HG03558 (cell line): ENCODE measurements around the gene TMSB4Y.

Source experiments
- ATAC-seq: cut with Tn5 transposase; IDR thresholded peaks from one replicate; pipeline ENCODE4 v1.9.1; 2021; ENCODE audit warnings: moderate number of reproducible peaks; ENCODE audit not compliant: unreplicated experiment; ENCODE audit errors: extremely low read depth

Gene TMSB4Y

GRCh38 chrY:13703568-13703968 is at the start of gene TMSB4Y:
TMSB4Y (plus strand) TSS chrY:13703899.
- ATAC-seq = no peak

- no peak for ATAC-seq
Observed at GRCh38 chrY:13664162-13664561, 39.5 kb upstream of the TMSB4Y start.

DNA sequence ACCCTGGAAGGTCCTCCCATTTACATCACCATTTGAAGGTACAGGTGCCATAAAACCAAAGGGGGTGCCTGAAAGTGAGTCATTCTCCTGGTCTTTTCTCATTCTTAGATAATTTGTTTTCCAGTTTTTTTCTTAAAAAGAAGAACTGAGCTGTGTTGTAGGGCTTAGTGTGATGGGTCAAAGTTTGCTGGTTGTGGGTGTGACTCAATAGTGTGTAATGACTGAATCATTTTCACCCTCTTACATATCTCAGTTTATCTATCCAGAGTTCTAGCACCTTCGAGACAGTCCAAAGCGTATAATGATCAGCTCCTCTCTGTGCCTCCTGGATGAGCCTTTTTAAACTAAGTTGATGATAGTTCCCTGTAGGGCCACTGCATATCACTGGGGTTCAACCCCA is 32.6 kb upstream of the TMSB4Y start:
- ATAC-seq = no peak

DNA sequence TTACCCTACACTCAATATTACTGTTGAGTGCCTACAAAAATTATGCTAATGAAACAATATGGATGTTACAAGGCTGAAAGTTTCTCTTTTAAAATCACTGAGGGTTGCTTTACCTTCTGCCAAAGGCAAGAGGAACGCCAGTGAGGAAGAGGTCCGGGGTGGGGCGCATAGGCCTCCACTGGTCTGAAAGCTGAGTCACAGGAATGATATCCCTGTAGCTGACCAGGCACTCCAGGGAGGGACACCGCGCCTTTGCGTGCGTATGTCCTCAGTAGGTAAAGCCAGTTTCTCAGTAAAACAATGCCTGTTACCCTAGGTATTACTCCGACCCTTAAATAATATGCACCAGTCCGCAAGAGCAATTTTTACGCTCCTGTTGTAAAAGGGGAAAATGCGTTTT is 1.4 kb upstream of the TMSB4Y start:
- ATAC-seq = no peak

- ATAC-seq = no peak
Observed at GRCh38 chrY:13704121-13704930, 627 bp downstream of the TMSB4Y start.

DNA sequence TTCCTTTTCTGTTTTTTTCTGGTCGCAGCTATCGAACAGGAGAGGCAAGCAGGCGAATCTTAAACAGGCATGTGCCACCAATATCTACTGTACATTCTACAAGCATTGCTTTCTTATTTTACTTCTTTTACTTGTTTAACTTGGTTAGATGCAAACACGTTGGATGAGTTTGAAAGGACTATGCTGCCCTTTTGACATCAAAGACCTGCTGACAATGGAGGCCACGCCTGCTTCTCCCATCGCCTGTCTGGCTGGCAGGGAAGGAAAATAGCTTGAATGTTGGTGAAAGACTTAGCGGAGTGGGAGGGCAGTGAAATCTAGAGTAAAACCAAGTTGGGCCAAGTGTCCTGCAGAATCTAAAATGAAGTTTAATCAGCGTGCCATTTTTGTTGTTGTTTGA is 1.5 kb downstream of the TMSB4Y start:
- ATAC-seq = no peak

DNA sequence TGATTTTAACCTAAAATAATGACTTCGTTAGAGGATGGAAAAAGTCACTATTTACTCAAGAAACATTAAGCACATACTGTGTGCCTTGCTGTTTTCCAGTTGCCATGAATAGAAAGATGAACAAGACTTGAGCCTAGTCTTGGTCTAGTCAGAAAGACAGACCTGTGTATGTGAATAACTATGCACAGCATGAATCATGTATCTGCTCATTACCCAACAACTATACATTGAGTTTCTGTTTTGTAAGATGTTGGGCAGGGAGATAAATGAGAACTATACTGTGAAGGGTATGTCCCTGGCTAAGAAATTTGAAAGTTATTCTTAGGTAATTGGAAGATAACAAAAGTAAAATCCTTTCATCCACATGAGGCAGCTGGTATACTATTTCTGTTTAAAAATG is 4.3 kb downstream of the TMSB4Y start:
- ATAC-seq = no peak

DNA sequence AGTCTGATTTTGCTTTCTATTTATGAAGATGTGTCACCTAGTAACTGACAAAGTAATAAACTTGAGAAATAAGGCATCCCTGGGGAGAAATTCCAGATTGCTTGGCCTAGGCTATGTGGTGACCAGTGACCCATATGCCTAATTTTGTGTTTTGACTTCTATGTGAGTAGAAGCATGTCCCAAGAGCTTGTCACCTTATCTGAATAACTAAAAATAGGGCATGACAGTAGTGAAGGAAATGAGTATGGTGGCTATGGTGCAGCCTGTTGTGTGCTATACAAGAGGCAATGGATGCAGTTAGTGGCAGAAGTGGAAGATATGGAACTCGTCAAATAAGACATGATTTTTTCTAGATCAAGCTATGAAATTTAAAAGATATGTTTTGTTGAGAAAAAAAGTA is 15.3 kb downstream of the TMSB4Y start:
- no peak for ATAC-seq

DNA sequence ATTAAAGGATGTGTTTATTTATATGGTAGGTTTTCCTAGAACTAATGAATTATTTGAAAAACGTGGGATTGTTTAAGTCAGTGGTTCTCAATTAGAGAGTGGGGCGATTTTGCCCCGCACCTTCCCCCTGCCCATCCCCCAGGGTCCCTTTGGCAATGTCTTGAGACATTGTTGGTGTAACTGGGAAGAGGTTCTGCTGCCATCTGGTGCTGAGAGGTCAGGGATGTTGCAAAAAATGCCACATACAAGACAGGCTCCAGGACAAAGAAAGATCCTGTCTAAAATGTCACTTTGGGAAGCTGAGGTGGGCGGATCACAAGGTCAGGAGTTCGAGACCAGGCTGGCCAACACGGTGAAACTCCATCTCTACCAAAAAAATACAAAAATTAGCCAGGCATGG is 25.8 kb downstream of the TMSB4Y start:
- no peak for ATAC-seq

DNA sequence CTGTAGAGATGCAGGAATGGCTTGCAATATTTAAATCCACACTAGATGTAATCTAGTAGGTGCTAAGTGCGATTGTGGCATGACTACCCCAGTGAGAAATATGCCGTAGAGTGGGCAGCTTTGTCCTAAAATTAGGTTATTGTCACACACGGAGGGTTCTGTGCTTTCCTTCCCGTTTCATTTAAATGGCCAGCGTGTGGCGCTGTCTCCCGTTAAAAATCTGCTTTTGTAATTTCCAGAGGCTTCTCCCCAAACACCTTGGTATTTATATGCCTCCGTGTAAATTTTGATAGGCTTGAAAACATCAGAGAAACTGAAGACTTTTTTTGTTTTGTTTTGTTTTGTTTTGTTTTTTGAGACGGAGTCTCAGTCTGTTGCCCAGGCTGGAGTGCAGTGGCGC is 34.9 kb downstream of the TMSB4Y start:
- no peak for ATAC-seq

GRCh38 chrY:13751289-13752071 is 47.8 kb downstream of the TMSB4Y start:
- ATAC-seq = no peak

DNA sequence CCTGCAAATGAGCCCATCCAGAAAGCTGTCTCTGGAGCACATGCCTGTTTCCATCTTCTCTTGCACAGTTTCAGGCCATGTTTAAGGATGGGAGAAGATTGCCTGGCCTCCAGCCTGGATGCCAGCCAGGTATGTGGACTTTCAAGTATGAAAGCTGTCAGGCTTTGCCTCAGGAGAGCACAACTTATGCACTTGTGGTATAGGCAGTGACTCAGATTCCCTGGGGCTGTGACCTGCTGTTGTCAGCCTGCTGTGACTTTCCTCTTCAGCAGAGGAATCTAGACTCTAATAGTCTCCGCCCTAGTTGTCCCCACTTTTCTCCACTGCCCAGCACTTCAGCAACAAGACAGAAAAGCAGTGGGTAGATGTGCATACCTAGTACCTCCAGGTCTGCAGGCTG is 51.0 kb downstream of the TMSB4Y start:
- no peak for ATAC-seq
